ENCODE data around the gene CACNB2. TPM values are rescaled to one million over a fixed set of nuclear protein-coding genes. Genes with fewer than 3 reads are reported as not detected.

CACNB2 gene
- polyA plus RNA-seq, 2 of the 4 experiments (the other 2 are of a cell fraction), result not detected

DNA sequence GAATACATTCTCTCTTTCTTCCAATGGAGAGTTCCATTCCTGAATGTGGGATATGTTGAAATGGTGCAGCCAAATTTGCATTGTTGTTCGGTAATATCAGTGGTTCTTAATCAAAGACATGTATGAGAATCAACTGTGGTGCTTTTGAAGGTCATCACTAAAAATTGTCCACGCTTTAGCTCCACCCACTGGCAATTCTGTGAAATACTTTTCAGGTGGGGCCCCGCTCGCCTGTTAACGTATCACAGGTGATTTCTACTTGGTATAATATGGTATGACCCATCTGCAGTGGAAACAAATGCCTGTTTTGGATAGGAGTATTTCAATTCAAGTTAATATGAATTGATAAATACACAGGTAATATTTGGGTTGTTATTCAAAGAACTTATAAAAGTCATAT, 332.8 kb downstream of the CACNB2 start:
- Histone ChIP-seq H3K4me2 (no peak overlapping the region), H3K9me3 (no peaks in the 10 kb centered on the region), H3K27ac (no peak overlapping the region), H3K4me3 (no peak overlapping the region), H3K4me1 (no peaks in the 10 kb centered on the region)
- no peak for ATAC-seq
- FAIRE-seq, result no peak
- 53% methylated on average over 5 of the region's 5 CpGs for WGBS (ENCODE audit: missing lambda C conversion rate)
- TF ChIP-seq CBX2 (IDR thresholded peaks at IDR 0.05; ENCODE audit: borderline replicate concordance, low read depth) (no peak), EHMT2 (IDR thresholded peaks at IDR 0.05; ENCODE audit: low read depth) (no peak), TP53 (CRISPR knock-in tag; IDR thresholded peaks at IDR 0.05) (no peak), RAD21 (conservative IDR thresholded peaks at IDR 0.05 in 1 of 2, IDR thresholded peaks at IDR 0.05 in 1 of 2) (peak in 1 of 2 experiments; percentile 45; a peak in 2 of 5 replicates), MAX (IDR thresholded peaks at IDR 0.05) (no peak), NR3C1 (IDR thresholded peaks at IDR 0.05) (no peak)
- POLR2A ChIA-PET, result no interaction called here
- DNase-seq (ENCODE audit: low read depth in 1 of 2, low spot score in 1 of 2), result peak in 1 of 2 experiments; percentile 4
- CTCF ChIA-PET, result no interaction called here

DNA sequence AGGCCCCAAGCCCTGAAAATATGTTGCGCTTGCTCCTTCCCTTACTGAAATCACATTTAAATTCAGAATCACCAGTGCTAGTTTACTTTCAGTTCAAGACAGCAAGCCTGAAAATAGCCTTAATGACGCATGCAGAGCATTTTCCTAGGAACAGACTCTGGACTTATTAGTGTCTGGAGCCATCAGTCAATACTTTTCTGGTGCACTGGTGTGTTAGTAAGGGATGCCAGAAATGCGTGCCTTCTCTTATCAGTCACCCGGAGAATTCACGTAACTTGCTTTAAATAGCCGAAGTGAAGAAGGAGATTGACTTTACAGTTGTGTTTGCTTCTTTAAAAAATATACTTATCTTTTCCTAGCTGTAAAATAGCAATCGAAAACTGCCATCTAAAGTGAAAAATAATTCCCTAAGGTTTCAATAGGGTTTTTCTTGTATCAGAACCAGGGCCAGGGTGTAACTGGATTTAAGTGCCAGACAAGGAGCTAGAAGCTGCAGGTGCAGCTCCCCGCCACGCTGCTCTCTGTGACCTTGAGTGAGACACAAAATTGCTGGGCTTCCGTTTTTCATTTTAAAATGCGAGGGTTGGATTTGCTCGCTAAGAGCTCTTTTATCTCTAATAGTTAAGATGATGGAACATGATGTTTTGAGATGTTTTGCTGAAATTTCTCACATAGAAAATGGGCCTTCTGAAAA, 333.3 kb downstream of the CACNB2 start:
- Histone ChIP-seq H3K4me1 (no peaks in the 10 kb centered on the region), H3K27ac (no peak overlapping the region), H3K4me2 (no peak overlapping the region), H3K4me3 (no peak overlapping the region), H3K9me3 (no peaks in the 10 kb centered on the region)
- CTCF ChIA-PET, result interaction anchor here (1.2 kb wide), 1 partner anchor 10 kb away, joined by 3 read pairs; no protein-coding TSS in a partner anchor
- no peak for FAIRE-seq
- ATAC-seq, result no peak
- 58% methylated on average over 12 of the region's 12 CpGs for WGBS (ENCODE audit: missing lambda C conversion rate)
- TF ChIP-seq, protein P1, sequence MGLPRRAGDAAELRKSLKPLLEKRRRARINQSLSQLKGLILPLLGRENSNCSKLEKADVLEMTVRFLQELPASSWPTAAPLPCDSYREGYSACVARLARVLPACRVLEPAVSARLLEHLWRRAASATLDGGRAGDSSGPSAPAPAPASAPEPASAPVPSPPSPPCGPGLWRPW (IDR thresholded peaks at IDR 0.05), result no peak
- no peak for TF ChIP-seq E2F6 (IDR thresholded peaks at IDR 0.05; ENCODE audit: borderline replicate concordance, low read depth)
- no peak for TF ChIP-seq CEBPB (IDR thresholded peaks at IDR 0.05)
- TF ChIP-seq REST (IDR thresholded peaks at IDR 0.05), result no peak
- TF ChIP-seq TP53 (CRISPR knock-in tag; IDR thresholded peaks at IDR 0.05), result no peak
- TF ChIP-seq MAFK (IDR thresholded peaks at IDR 0.05; ENCODE audit: partially characterized antibody), result no peak
- no peak for TF ChIP-seq NR3C1 (IDR thresholded peaks at IDR 0.05)
- no peak for TF ChIP-seq HOXB13 (CRISPR knock-in tag; IDR thresholded peaks at IDR 0.05; ENCODE audit: low read depth)
- no peak for TF ChIP-seq MAX (IDR thresholded peaks at IDR 0.05)
- no peak for TF ChIP-seq NFE2L2 (conservative IDR thresholded peaks at IDR 0.05; ENCODE audit: low read length)
- no peak for TF ChIP-seq RNF2 (IDR thresholded peaks at IDR 0.05; ENCODE audit: borderline replicate concordance, low read depth)
- POLR2A ChIA-PET, result no interaction called here
- DNase-seq (ENCODE audit: low read depth in 1 of 2, low spot score in 1 of 2), result no peak

DNA sequence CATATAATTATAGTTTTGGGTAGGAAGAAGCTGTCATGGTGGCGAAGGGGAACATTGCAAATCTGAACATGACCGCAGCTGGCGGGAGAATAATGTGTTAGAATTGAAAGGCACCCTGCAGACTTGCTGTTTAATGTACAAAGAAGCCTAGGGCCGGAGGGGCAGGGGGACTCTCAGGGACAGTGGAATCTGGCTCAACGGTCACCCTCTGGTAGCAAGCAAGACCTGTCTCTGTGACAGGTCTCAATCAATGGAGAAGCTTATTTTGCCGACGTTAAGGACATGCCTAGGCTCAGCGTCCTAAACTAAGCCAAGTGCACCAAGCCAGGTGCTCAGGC, 333.9 kb downstream of the CACNB2 start:
- Histone ChIP-seq H3K27ac (no peak overlapping the region), H3K4me3 (no peak overlapping the region), H3K9me3 (no peaks in the 10 kb centered on the region), H3K4me1 (no peaks in the 10 kb centered on the region), H3K4me2 (no peak overlapping the region)
- ATAC-seq (no peak), DNase-seq (ENCODE audit: low read depth in 1 of 2, low spot score in 1 of 2) (no peak), FAIRE-seq (no peak)
- ChIA-PET POLR2A (no interaction called here), CTCF (interaction anchor here (1.2 kb wide), 1 partner anchor 11 kb away, joined by 3 read pairs; no protein-coding TSS in a partner anchor)
- TF ChIP-seq RFX5 (IDR thresholded peaks at IDR 0.05) (no peak), EHF (CRISPR knock-in tag; IDR thresholded peaks at IDR 0.05) (no peak), HDAC2 (IDR thresholded peaks at IDR 0.05) (no peak), CBX8 (IDR thresholded peaks at IDR 0.05) (no peak), RAD21 (conservative IDR thresholded peaks at IDR 0.05 in 1 of 2, IDR thresholded peaks at IDR 0.05 in 1 of 2) (no peak), MYC (IDR thresholded peaks at IDR 0.05; ENCODE audit: borderline replicate concordance, low read length) (no peak), ZFP36 (IDR thresholded peaks at IDR 0.05; ENCODE audit: borderline replicate concordance, partially characterized antibody) (no peak), CHD2 (IDR thresholded peaks at IDR 0.05; ENCODE audit: low read length, partially characterized antibody) (no peak), POLR2AphosphoS2 (conservative IDR thresholded peaks at IDR 0.05; ENCODE audit: low read length) (no peak)
- TF ChIP-seq, protein P2, sequence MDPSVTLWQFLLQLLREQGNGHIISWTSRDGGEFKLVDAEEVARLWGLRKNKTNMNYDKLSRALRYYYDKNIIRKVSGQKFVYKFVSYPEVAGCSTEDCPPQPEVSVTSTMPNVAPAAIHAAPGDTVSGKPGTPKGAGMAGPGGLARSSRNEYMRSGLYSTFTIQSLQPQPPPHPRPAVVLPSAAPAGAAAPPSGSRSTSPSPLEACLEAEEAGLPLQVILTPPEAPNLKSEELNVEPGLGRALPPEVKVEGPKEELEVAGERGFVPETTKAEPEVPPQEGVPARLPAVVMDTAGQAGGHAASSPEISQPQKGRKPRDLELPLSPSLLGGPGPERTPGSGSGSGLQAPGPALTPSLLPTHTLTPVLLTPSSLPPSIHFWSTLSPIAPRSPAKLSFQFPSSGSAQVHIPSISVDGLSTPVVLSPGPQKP (IDR thresholded peaks at IDR 0.05; ENCODE audit: low read depth, low read length), result no peak
- TF ChIP-seq, protein P3, sequence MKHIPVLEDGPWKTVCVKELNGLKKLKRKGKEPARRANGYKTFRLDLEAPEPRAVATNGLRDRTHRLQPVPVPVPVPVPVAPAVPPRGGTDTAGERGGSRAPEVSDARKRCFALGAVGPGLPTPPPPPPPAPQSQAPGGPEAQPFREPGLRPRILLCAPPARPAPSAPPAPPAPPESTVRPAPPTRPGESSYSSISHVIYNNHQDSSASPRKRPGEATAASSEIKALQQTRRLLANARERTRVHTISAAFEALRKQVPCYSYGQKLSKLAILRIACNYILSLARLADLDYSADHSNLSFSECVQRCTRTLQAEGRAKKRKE (CRISPR knock-in tag; IDR thresholded peaks at IDR 0.05; ENCODE audit: low read depth), result no peak
- WGBS (ENCODE audit: missing lambda C conversion rate), result 58% methylated on average over 8 of the region's 8 CpGs

All from A549 (cell line).